Mesenchymal stem cell (in vitro differentiated cells and primary cell): ENCODE measurements around the gene MTRFR.
A peak's percentile ranks its signal among the peaks of the same experiment; 100 is the strongest.

Experiments used
- DNase-seq: peaks from one replicate; pipeline ENCODE4 v3.0.0-alpha.2; 2013
- H2AFZ ChIP-seq: one replicate; pipeline ENCODE4 v1.6.1; 2013; ENCODE audit warnings: low read depth, mild to moderate bottlenecking, control low read depth, inconsistent platforms, low read length, moderate library complexity
- H2AK5ac ChIP-seq: 2 replicates; pipeline ENCODE4 v1.6.1; 2013; ENCODE audit warnings: low read length, moderate library complexity, mild to moderate bottlenecking, inconsistent platforms; ENCODE audit not compliant: severe bottlenecking
- H2BK120ac ChIP-seq: one replicate; pipeline ENCODE4 v1.6.1; 2013; ENCODE audit warnings: low read depth, mild to moderate bottlenecking, inconsistent platforms, low read length, moderate library complexity
- H2BK12ac ChIP-seq, 2 experiments: one replicate each; pipeline ENCODE4 v1.6.1; 2013; ENCODE audit warnings: inconsistent platforms in 2 of 2, low read length in 2 of 2, mild to moderate bottlenecking in 2 of 2, moderate library complexity in 2 of 2, control low read depth in 1 of 2
- H2BK15ac ChIP-seq: one replicate; pipeline ENCODE4 v1.6.1; 2013; ENCODE audit warnings: mild to moderate bottlenecking, low read depth, inconsistent platforms; ENCODE audit not compliant: poor library complexity, severe bottlenecking
- H2BK5ac ChIP-seq: 2 replicates; pipeline ENCODE4 v1.6.1; 2013; ENCODE audit warnings: low read depth, mild to moderate bottlenecking, low read length, control low read depth, inconsistent platforms; ENCODE audit not compliant: poor library complexity, severe bottlenecking
- H3K14ac ChIP-seq, 2 experiments: one replicate each; pipeline ENCODE4 v1.6.1; 2013; ENCODE audit warnings: inconsistent platforms in 2 of 2, low read length in 2 of 2, control low read depth in 1 of 2, mild to moderate bottlenecking in 1 of 2, moderate library complexity in 1 of 2
- H3K18ac ChIP-seq, 2 experiments: one replicate each; pipeline ENCODE4 v1.6.1; 2013; ENCODE audit warnings: inconsistent platforms in 2 of 2, low read length in 2 of 2, control low read depth in 1 of 2, low read depth in 1 of 2, mild to moderate bottlenecking in 1 of 2
- H3K23ac ChIP-seq, 2 experiments: one replicate each; pipeline ENCODE4 v1.6.1; 2013; ENCODE audit warnings: inconsistent platforms in 2 of 2, low read length in 2 of 2, mild to moderate bottlenecking in 2 of 2, moderate library complexity in 2 of 2, control low read depth in 1 of 2
- H3K27ac ChIP-seq: 2 replicates; pipeline ENCODE4 v1.5.1; 2013; ENCODE audit warnings: mild to moderate bottlenecking, moderate library complexity, low read length, control low read depth, inconsistent platforms; ENCODE audit not compliant: poor library complexity, severe bottlenecking
- H3K27me3 ChIP-seq, 2 experiments: 2 replicates each; pipeline versions ENCODE4 v1.6.1 to v1.7.0; 2013; ENCODE audit warnings: low read length in 2 of 2, mild to moderate bottlenecking in 2 of 2, moderate library complexity in 2 of 2, control low read depth in 1 of 2, inconsistent platforms in 1 of 2; ENCODE audit not compliant: control insufficient read depth in 1 of 2, insufficient read depth in 1 of 2
- H3K36me3 ChIP-seq, 2 experiments: 2 replicates each; pipeline versions ENCODE4 v1.6.1 to v1.7.0; 2013; ENCODE audit warnings: low read length in 2 of 2, control low read depth in 1 of 2, inconsistent platforms in 1 of 2, low read depth in 1 of 2, mild to moderate bottlenecking in 1 of 2; ENCODE audit not compliant: insufficient read depth in 2 of 2, control insufficient read depth in 1 of 2
- H3K4ac ChIP-seq, 2 experiments: one replicate each; pipeline ENCODE4 v1.6.1; 2013; ENCODE audit warnings: inconsistent platforms in 2 of 2, low read length in 2 of 2, mild to moderate bottlenecking in 2 of 2, moderate library complexity in 2 of 2, control low read depth in 1 of 2, low read depth in 1 of 2
- H3K4me1 ChIP-seq: 2 replicates; pipeline ENCODE4 v1.6.1; 2013; ENCODE audit warnings: low read depth, low read length, control low read depth; ENCODE audit not compliant: control insufficient read depth, insufficient read depth
- H3K4me2 ChIP-seq: 2 replicates; pipeline ENCODE4 v1.6.1; 2013; ENCODE audit warnings: low read length, mild to moderate bottlenecking, inconsistent platforms; ENCODE audit not compliant: poor library complexity, severe bottlenecking
- H3K4me3 ChIP-seq, 2 experiments: 2 replicates each; pipeline versions ENCODE4 v1.5.1 to v1.7.0; 2013; ENCODE audit warnings: low read length in 2 of 2, mild to moderate bottlenecking in 2 of 2, control low read depth in 1 of 2, low read depth in 1 of 2; ENCODE audit not compliant: insufficient read depth in 1 of 2
- H3K79me1 ChIP-seq: replicated peaks from 2 replicates; pipeline ENCODE4 v1.6.1; 2013; ENCODE audit warnings: mild to moderate bottlenecking, control low read depth, low read length, inconsistent platforms; ENCODE audit not compliant: poor library complexity, severe bottlenecking
- H3K9ac ChIP-seq: 2 replicates; pipeline ENCODE4 v1.7.0; 2013; ENCODE audit warnings: mild to moderate bottlenecking, low read length, moderate library complexity
- H3K9me3 ChIP-seq: 2 replicates; pipeline ENCODE4 v1.7.0; 2013; ENCODE audit warnings: mild to moderate bottlenecking, low read length; ENCODE audit not compliant: control insufficient read depth
- H4K8ac ChIP-seq: one replicate; pipeline ENCODE4 v1.6.1; 2013; ENCODE audit warnings: inconsistent platforms, mild to moderate bottlenecking, low read length, moderate library complexity
- H4K91ac ChIP-seq: one replicate; pipeline ENCODE4 v1.6.1; 2013; ENCODE audit warnings: mild to moderate bottlenecking, low read length, inconsistent platforms
- WGBS: methylation state at CpG from one replicate; pipeline ENCODE4 v1.1.7; 2013; ENCODE audit warnings: mixed read lengths; 5-methylcytosine and 5-hydroxymethylcytosine counted together

Gene MTRFR

GRCh38 chr12:123227581-123228258 lies 5.5 kb upstream of the MTRFR start:
- Histone ChIP-seq H2BK120ac (no peak overlapping the region), H3K4me1 (peaks cover 2% of the 10 kb centered on the region), H2AK5ac (no peak overlapping the region), H2BK5ac (no peak overlapping the region), H3K27me3 (no peaks in the 10 kb centered on the region), H3K9ac (no peak overlapping the region), H4K91ac (no peak overlapping the region), H3K27ac (no peak overlapping the region), H3K4ac (no peak overlapping the region), H2BK12ac (no peak overlapping the region), H3K36me3 (peaks cover 0 to 6% of the 10 kb centered on the region in 2 experiments), H2BK15ac (no peak overlapping the region), H3K18ac (no peak overlapping the region), H3K4me2 (no peak overlapping the region), H3K23ac (no peak overlapping the region), H3K14ac (no peak overlapping the region), H4K8ac (no peak overlapping the region), H3K79me1 (peaks cover 14% of the 10 kb centered on the region), H3K4me3 (no peak overlapping the region), H2AFZ (no peak overlapping the region), H3K9me3 (no peaks in the 10 kb centered on the region)
- DNase-seq: no peak
- 85% methylated on average over 4 of the region's 5 CpGs for WGBS

- H3K27ac ChIP-seq: no peak overlapping the region
- H3K27me3 ChIP-seq: no peaks in the 10 kb centered on the region
- WGBS: 100% methylated on average over 3 of the region's 3 CpGs
- H3K9me3 ChIP-seq: no peaks in the 10 kb centered on the region
- H2BK12ac ChIP-seq: no peak overlapping the region
- H3K4me2 ChIP-seq: no peak overlapping the region
- peaks cover 4% of the 10 kb centered on the region for H3K4me1 ChIP-seq
- no peak for DNase-seq
- H2BK5ac ChIP-seq: no peak overlapping the region
- peaks cover 11% of the 10 kb centered on the region for H3K79me1 ChIP-seq
- no peak overlapping the region for H3K14ac ChIP-seq
- H2AFZ ChIP-seq: no peak overlapping the region
- H3K18ac ChIP-seq: no peak overlapping the region
- no peak overlapping the region for H3K23ac ChIP-seq
- H3K4me3 ChIP-seq: no peak overlapping the region
- H3K4ac ChIP-seq: no peak overlapping the region
- H2AK5ac ChIP-seq: no peak overlapping the region
- H4K91ac ChIP-seq: no peak overlapping the region
- H2BK15ac ChIP-seq: no peak overlapping the region
- no peak overlapping the region for H3K9ac ChIP-seq
- H3K36me3 ChIP-seq: peaks cover 0 to 6% of the 10 kb centered on the region in 2 experiments
- H2BK120ac ChIP-seq: no peak overlapping the region
- no peak overlapping the region for H4K8ac ChIP-seq
Observed at GRCh38 chr12:123229051-123229450, 4.2 kb upstream of the MTRFR start.

GRCh38 chr12:123231931-123232330 lies 1.3 kb upstream of the MTRFR start:
- H3K9me3 ChIP-seq: no peaks in the 10 kb centered on the region
- WGBS: 34% methylated on average over 5 of the region's 5 CpGs
- no peak overlapping the region for H4K8ac ChIP-seq
- no peak overlapping the region for H2AK5ac ChIP-seq
- H3K18ac ChIP-seq: no peak overlapping the region
- peaks cover 3 to 4% of the 10 kb centered on the region in 2 experiments for H3K36me3 ChIP-seq
- H2BK120ac ChIP-seq: no peak overlapping the region
- no peak overlapping the region for H3K23ac ChIP-seq
- H3K79me1 ChIP-seq: peaks cover 4% of the 10 kb centered on the region
- no peak overlapping the region for H3K27ac ChIP-seq
- H2BK5ac ChIP-seq: no peak overlapping the region
- no peak overlapping the region for H4K91ac ChIP-seq
- H3K4me3 ChIP-seq: peak overlapping the region in 1 of 2 experiments; percentile 98
- peak overlapping the region; percentile 77 for H3K4me2 ChIP-seq
- H3K9ac ChIP-seq: peak overlapping the region; percentile 93
- no peak overlapping the region for H2BK12ac ChIP-seq
- no peak overlapping the region for H3K4ac ChIP-seq
- H2BK15ac ChIP-seq: no peak overlapping the region
- no peak overlapping the region for H2AFZ ChIP-seq
- no peaks in the 10 kb centered on the region for H3K27me3 ChIP-seq
- no peak for DNase-seq
- H3K4me1 ChIP-seq: peaks cover 5% of the 10 kb centered on the region
- H3K14ac ChIP-seq: no peak overlapping the region

DNA sequence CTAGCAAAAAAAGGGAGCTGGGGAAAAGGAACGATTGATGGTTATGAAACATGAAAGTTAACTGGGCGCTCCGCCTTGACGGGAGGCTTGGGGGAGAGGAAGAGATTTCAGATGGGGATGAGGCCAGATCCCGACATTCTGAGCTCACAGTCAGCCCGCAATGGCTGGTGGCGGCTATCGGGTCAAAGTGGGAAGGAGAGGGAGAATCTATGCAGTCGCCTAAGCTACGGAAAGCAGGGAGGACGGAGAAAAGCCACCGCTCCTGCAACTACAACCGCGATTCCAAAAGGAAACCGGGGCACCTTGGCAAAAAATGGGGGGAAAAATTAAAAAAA lies 797 bp upstream of the MTRFR start:
- Histone ChIP-seq H3K27me3 (no peaks in the 10 kb centered on the region), H2BK5ac (no peak overlapping the region), H2AK5ac (no peak overlapping the region), H2AFZ (no peak overlapping the region), H3K4ac (no peak overlapping the region), H2BK12ac (peak overlapping the region in 1 of 2 experiments; percentile 32), H3K36me3 (peaks cover 3 to 4% of the 10 kb centered on the region in 2 experiments), H4K91ac (peak overlapping the region; percentile 41), H3K4me2 (peak overlapping the region; percentile 77), H3K4me3 (peak overlapping the region; percentile 72 to 98), H3K23ac (no peak overlapping the region), H3K9me3 (no peaks in the 10 kb centered on the region), H3K79me1 (peaks cover 4% of the 10 kb centered on the region), H3K9ac (peak overlapping the region; percentile 93), H3K18ac (peak overlapping the region; percentile 15 to 37), H3K27ac (peak overlapping the region; percentile 67), H4K8ac (peak overlapping the region; percentile 36), H2BK120ac (no peak overlapping the region), H2BK15ac (peak overlapping the region; percentile 84), H3K14ac (no peak overlapping the region), H3K4me1 (peaks cover 5% of the 10 kb centered on the region)
- DNase-seq: no peak
- WGBS: 0% methylated on average over 15 of the region's 15 CpGs
